IMR-90 (cell line): ENCODE data around the gene IL19. TPM values are rescaled to one million over a fixed set of nuclear protein-coding genes. Genes with fewer than 3 reads are reported as not detected.

Experiments
- ATAC-seq: fragments of 200-7000 bp; cut with Tn5 transposase; 2 replicates; pipeline ENCODE4 v1.9.1; 2020; ENCODE audit warnings: low read depth, mild to moderate bottlenecking, moderate library complexity
- BruUV-seq: library from RNA; stranded (reverse); fragments of 400-500 nt; replicated peaks from 2 replicates; lab custom pipeline; 2021; lab: Mats Ljungman, UMichigan
- CTCF ChIA-PET: fragments of 300-600 bp; formaldehyde crosslinking; extraction: SDS; loops from one replicate; lab custom pipeline; 2021; ENCODE audit warnings: antibody characterized with exemption; lab: Yijun Ruan, JAX
- POLR2A ChIA-PET: fragments of 300-600 bp; sonication (Branson Sonifier 250); formaldehyde crosslinking; loops from one replicate; lab custom pipeline; 2022; ENCODE audit warnings: antibody characterized with exemption; ENCODE audit not compliant: unreplicated experiment; lab: Charles Lee
- DNase-seq: peaks from one replicate; pipeline ENCODE4 v3.0.0; 2013
- H2AFZ ChIP-seq: replicated peaks from 2 replicates; pipeline ENCODE3; 2013; ENCODE audit warnings: low read length, mild to moderate bottlenecking; ENCODE audit not compliant: poor library complexity
- H2AK5ac ChIP-seq: 2 replicates; pipeline ENCODE4 v1.6.1; 2013; ENCODE audit warnings: low read depth, low read length, inconsistent platforms
- H2AK9ac ChIP-seq: replicated peaks from 2 replicates; pipeline ENCODE3; 2013; ENCODE audit warnings: mild to moderate bottlenecking, low read depth, low read length, moderate library complexity; ENCODE audit not compliant: poor library complexity
- H2BK120ac ChIP-seq: 2 replicates; pipeline ENCODE4 v1.6.1; 2013; ENCODE audit warnings: low read depth, low read length, inconsistent platforms
- H2BK15ac ChIP-seq: 3 replicates; pipeline ENCODE4 v1.6.1; 2013; ENCODE audit warnings: low read depth, low read length, inconsistent platforms
- H2BK20ac ChIP-seq: 2 replicates; pipeline ENCODE4 v1.6.1; 2013; ENCODE audit warnings: low read depth, mild to moderate bottlenecking, inconsistent platforms, low read length, moderate library complexity
- H2BK5ac ChIP-seq: 2 replicates; pipeline ENCODE4 v1.6.1; 2013; ENCODE audit warnings: mild to moderate bottlenecking, low read depth, low read length, inconsistent platforms; ENCODE audit not compliant: poor library complexity, severe bottlenecking
- H3K14ac ChIP-seq: replicated peaks from 2 replicates; pipeline ENCODE4 v1.6.1; 2013; ENCODE audit warnings: low read depth, low read length, inconsistent platforms
- H3K18ac ChIP-seq: 2 replicates; pipeline ENCODE4 v1.6.1; 2013; ENCODE audit warnings: low read depth, low read length, control low read depth
- H3K23ac ChIP-seq: 2 replicates; pipeline ENCODE4 v1.6.1; 2013; ENCODE audit warnings: low read depth, low read length, inconsistent platforms
- H3K27ac ChIP-seq: 2 replicates; pipeline ENCODE4 v1.5.1; 2013; ENCODE audit warnings: mild to moderate bottlenecking, control low read depth, low read length; ENCODE audit not compliant: insufficient read depth
- H3K27me3 ChIP-seq: 2 replicates; pipeline ENCODE4 v1.6.1; 2013; ENCODE audit warnings: low read length; ENCODE audit not compliant: control insufficient read depth, insufficient read depth
- H3K36me3 ChIP-seq: 2 replicates; pipeline ENCODE4 v1.6.1; 2013; ENCODE audit warnings: low read length, mixed read lengths; ENCODE audit not compliant: control insufficient read depth, insufficient read depth
- H3K4ac ChIP-seq: 2 replicates; pipeline ENCODE4 v1.6.1; 2013; ENCODE audit warnings: low read depth, low read length, inconsistent platforms
- H3K4me1 ChIP-seq: 2 replicates; pipeline ENCODE4 v1.6.1; 2013; ENCODE audit warnings: low read length, mixed read lengths; ENCODE audit not compliant: control insufficient read depth, insufficient read depth
- H3K4me2 ChIP-seq: 2 replicates; pipeline ENCODE4 v1.6.1; 2013; ENCODE audit warnings: low read depth, mild to moderate bottlenecking, control low read depth, low read length, moderate library complexity
- H3K4me3 ChIP-seq: 2 replicates; pipeline ENCODE4 v1.5.1; 2013; ENCODE audit warnings: low read depth, mild to moderate bottlenecking, control low read depth, low read length, moderate library complexity; ENCODE audit not compliant: insufficient read depth
- H3K56ac ChIP-seq: 2 replicates; pipeline ENCODE4 v1.6.1; 2013; ENCODE audit warnings: low read length, inconsistent platforms; ENCODE audit not compliant: insufficient read depth; ENCODE audit errors: extremely low read depth
- H3K79me1 ChIP-seq, 2 experiments: 2 replicates each; pipeline ENCODE4 v1.6.1; 2013; ENCODE audit warnings: low read length in 2 of 2, inconsistent platforms in 1 of 2, low read depth in 1 of 2
- H3K9ac ChIP-seq: 2 replicates; pipeline ENCODE4 v1.6.1; 2013; ENCODE audit warnings: low read depth, low read length, control low read depth
- H3K9me1 ChIP-seq: 2 replicates; pipeline ENCODE4 v1.6.1; 2013; ENCODE audit warnings: low read length, inconsistent platforms; ENCODE audit not compliant: insufficient read depth
- H3K9me3 ChIP-seq: 2 replicates; pipeline ENCODE4 v1.6.1; 2013; ENCODE audit warnings: low read length; ENCODE audit not compliant: control insufficient read depth, insufficient read depth
- H4K20me1 ChIP-seq: 2 replicates; pipeline ENCODE4 v1.6.1; 2013; ENCODE audit warnings: low read length, inconsistent platforms; ENCODE audit not compliant: insufficient read depth
- H4K5ac ChIP-seq: 2 replicates; pipeline ENCODE4 v1.6.1; 2013; ENCODE audit warnings: mild to moderate bottlenecking, low read depth, low read length, control low read depth
- H4K8ac ChIP-seq, 2 experiments: 2 replicates each; pipeline ENCODE4 v1.6.1; 2013; ENCODE audit warnings: low read depth in 2 of 2, low read length in 2 of 2, control low read depth in 1 of 2, inconsistent platforms in 1 of 2
- H4K91ac ChIP-seq: 2 replicates; pipeline ENCODE4 v1.6.1; 2013; ENCODE audit warnings: low read depth, low read length, inconsistent platforms; ENCODE audit not compliant: insufficient read depth
- CEBPB ChIP-seq: IDR thresholded peaks from 2 replicates; pipeline ENCODE4 v1.6.1; 2012; ENCODE audit warnings: low read depth, low read length, improper control_type of control experiment
- CTCF ChIP-seq: conservative IDR thresholded peaks from 2 replicates; pipeline ENCODE4 v1.5.1; 2012; ENCODE audit warnings: mild to moderate bottlenecking, low read depth, low read length, improper control_type of control experiment
- ELK1 ChIP-seq: fragments of 150-350 bp; IDR thresholded peaks from 2 replicates; pipeline ENCODE4 v1.6.1; 2016; ENCODE audit warnings: low read depth, mild to moderate bottlenecking, low read length, moderate library complexity, borderline replicate concordance
- MAZ ChIP-seq: IDR thresholded peaks from 2 replicates; pipeline ENCODE4 v1.6.1; 2012; ENCODE audit warnings: low read depth, mild to moderate bottlenecking, low read length, improper control_type of control experiment, moderate library complexity, borderline replicate concordance
- MXI1 ChIP-seq: IDR thresholded peaks from 2 replicates; pipeline ENCODE4 v1.6.1; 2012; ENCODE audit warnings: low read depth, mild to moderate bottlenecking, low read length, moderate library complexity, borderline replicate concordance
- POLR2A ChIP-seq: IDR thresholded peaks from 2 replicates; pipeline ENCODE4 v1.6.1; 2012; ENCODE audit warnings: mild to moderate bottlenecking, low read depth, low read length
- RCOR1 ChIP-seq: IDR thresholded peaks from 2 replicates; pipeline ENCODE4 v1.6.1; 2012; ENCODE audit warnings: mild to moderate bottlenecking, low read length, improper control_type of control experiment; ENCODE audit not compliant: insufficient replicate concordance
- USF2 ChIP-seq: fragments of 150-350 bp; IDR thresholded peaks from 2 replicates; pipeline ENCODE4 v1.6.1; 2017; ENCODE audit warnings: mild to moderate bottlenecking, antibody characterized with exemption, low read length, low read depth
- WGBS, 2 experiments: methylation state at CpG; one replicate each; pipeline versions ENCODE4 v1.1.5 to v1.1.7; 2013; ENCODE audit warnings: missing lambda C conversion rate in 2 of 2; ENCODE audit not compliant: insufficient read length in 1 of 2; ENCODE audit errors: extremely low coverage in 2 of 2; 5-methylcytosine and 5-hydroxymethylcytosine counted together
- dilution Hi-C: fragments of 300-500 bp; cut with HindIII; formaldehyde crosslinking; loops from one replicate; pipeline ENCODE4 v1.14.3; 2018; ENCODE audit warnings: low sequenced_read_pairs; ENCODE audit not compliant: unreplicated experiment
- in situ Hi-C: fragments of 300-500 bp; cut with MboI; formaldehyde crosslinking; loops from 3 replicates; pipeline ENCODE4 v1.14.3; 2019; ENCODE audit warnings: low sequenced_read_pairs, inconsistent platforms, mixed read lengths
- intact Hi-C: fragments of 100-400 bp; cut with micrococcal nuclease; formaldehyde crosslinking; loops from 2 replicates; pipeline ENCODE4 v1.10.0; 2022
- polyA plus RNA-seq, 3 experiments: library from polyadenylated mRNA; depleted of rRNA; stranded (reverse); fragments of >200 nt; gene quantifications; 2 replicates each; pipeline ENCODE4 v1.2.3, GENCODE V29; 2012; ENCODE audit warnings: low replicate concordance in 1 of 3
- total RNA-seq: library from RNA; depleted of rRNA; stranded (reverse); fragments of >200 nt; gene quantifications from 2 replicates; pipeline ENCODE4 v1.2.3, GENCODE V29; 2012

The IL19 gene
- total and polyA plus RNA-seq, 2 of the 4 experiments (the other 2 are of a cell fraction), result not detected

DNA sequence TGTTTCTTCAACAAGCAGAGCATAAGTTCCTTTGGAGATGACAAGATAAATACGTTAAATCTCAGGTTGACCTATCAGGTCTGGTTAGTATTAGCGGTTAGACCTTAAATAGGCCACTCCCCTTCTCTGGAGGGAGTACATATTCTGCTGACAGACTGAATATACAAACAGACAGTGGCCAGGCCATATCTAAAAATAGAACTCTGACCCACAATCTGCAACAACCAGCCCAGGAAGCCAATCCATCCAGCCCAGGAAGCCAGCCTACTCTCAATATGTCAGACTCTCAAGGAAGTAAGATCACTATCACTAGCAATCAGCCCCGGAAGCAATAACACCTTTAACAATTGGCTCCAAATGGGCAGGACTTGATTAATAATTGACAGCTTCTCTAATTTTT lies 101.6 kb downstream of the IL19 start:
- no peak overlapping the region for H2BK15ac ChIP-seq
- H2AFZ ChIP-seq, result no peak overlapping the region
- H3K4me1 ChIP-seq, result 0 out of 2 replicates have a peak, but pooled peaks cover 1% of the 10 kb centered on the region
- no TSS peak for BruUV-seq
- H2BK120ac ChIP-seq, result no peak overlapping the region
- no peak overlapping the region for H3K4me3 ChIP-seq
- H3K56ac ChIP-seq, result no peak overlapping the region
- H4K5ac ChIP-seq, result no peak overlapping the region
- H4K91ac ChIP-seq, result no peak overlapping the region
- CTCF ChIA-PET, result no interaction called here
- POLR2A ChIA-PET, result no interaction called here
- 100% methylated on average over 1 of the region's 3 CpGs; no CpG with 5 or more reads in 1 of the 2 experiments for WGBS, 2 experiments
- H3K27me3 ChIP-seq, result 0 out of 2 replicates have a peak, but pooled peaks cover 2% of the 10 kb centered on the region
- TF ChIP-seq ELK1 (no peak), POLR2A (no peak), MXI1 (no peak), USF2 (no peak), CTCF (no peak), RCOR1 (no peak), MAZ (no peak), CEBPB (no peak)
- H3K27ac ChIP-seq, result no peak overlapping the region
- no peak overlapping the region for H2AK5ac ChIP-seq
- H2BK20ac ChIP-seq, result no peak overlapping the region
- H3K4ac ChIP-seq, result no peak overlapping the region
- no peak overlapping the region for H2BK5ac ChIP-seq
- no peak overlapping the region for H3K14ac ChIP-seq
- H4K20me1 ChIP-seq, result no peaks in the 10 kb centered on the region
- DNase-seq (no peak), ATAC-seq (no peak)
- dilution Hi-C loops (no loop called here), intact Hi-C loops (no loop called here), in situ Hi-C loops (no loop called here)
- no peaks in the 10 kb centered on the region for H3K36me3 ChIP-seq
- H3K79me1 ChIP-seq, result no peaks in the 10 kb centered on the region
- H3K4me2 ChIP-seq, result no peak overlapping the region
- no peak overlapping the region for H3K23ac ChIP-seq
- no peak overlapping the region for H3K9ac ChIP-seq
- H3K18ac ChIP-seq, result no peak overlapping the region
- H3K9me3 ChIP-seq, result peaks cover 2% of the 10 kb centered on the region; the same call in 1 of the 2 replicates
- H3K9me1 ChIP-seq, result peaks cover 6% of the 10 kb centered on the region
- H4K8ac ChIP-seq, result no peak overlapping the region
- no peak overlapping the region for H2AK9ac ChIP-seq
